GM19043 (cell line): ENCODE data around the gene CFAP100.
A peak's percentile ranks its signal among the peaks of the same experiment; 100 is the strongest.

Experiments used
- ATAC-seq: cut with Tn5 transposase; IDR thresholded peaks from one replicate; pipeline ENCODE4 v1.9.1; 2021; ENCODE audit warnings: low read depth; ENCODE audit not compliant: unreplicated experiment

CFAP100 gene

DNA sequence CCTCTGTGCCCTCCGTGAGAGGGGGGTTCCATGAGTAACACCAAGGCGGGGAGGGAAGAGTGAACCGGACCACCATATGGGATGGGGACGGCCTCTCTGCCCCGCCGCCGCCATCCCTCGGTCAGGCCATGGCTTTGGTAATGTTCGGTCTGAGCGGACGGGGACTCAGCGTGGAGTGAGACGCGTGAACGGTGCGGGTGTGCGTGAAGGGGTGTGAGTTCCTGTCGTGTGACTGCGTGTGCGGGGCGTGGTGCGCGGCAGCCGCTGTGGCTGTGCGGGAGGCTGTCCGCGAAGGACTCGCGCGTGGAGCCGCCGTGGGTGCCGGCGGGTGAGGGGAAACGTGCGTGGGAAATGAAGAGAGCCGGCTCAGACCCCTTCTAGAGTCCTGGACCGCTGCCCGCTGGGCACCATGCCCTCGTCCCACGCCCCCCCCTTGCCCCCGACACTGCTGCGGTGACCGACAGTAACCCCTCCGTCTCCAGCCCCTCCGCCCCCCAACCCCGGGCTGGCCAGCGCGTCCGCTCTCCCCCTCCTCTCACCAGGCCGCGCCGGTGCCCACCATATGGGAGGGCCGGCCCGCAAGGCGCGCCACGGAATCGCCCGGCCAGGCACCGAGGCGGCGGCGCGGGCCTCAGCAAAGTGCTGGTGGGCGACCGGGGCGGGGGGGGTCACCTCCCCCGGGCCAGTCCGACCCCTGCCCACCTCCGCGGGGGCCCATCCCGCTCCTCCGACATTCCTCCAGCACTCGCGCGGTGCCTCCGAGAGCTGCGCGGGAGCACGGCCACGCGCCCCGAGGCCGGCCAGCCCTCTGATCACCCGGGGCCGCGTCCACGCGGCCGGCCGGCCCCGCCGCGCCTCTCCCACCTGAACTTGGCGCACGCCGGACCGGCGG lies 38.1 kb upstream of the CFAP100 start:
- ATAC-seq = no peak

DNA sequence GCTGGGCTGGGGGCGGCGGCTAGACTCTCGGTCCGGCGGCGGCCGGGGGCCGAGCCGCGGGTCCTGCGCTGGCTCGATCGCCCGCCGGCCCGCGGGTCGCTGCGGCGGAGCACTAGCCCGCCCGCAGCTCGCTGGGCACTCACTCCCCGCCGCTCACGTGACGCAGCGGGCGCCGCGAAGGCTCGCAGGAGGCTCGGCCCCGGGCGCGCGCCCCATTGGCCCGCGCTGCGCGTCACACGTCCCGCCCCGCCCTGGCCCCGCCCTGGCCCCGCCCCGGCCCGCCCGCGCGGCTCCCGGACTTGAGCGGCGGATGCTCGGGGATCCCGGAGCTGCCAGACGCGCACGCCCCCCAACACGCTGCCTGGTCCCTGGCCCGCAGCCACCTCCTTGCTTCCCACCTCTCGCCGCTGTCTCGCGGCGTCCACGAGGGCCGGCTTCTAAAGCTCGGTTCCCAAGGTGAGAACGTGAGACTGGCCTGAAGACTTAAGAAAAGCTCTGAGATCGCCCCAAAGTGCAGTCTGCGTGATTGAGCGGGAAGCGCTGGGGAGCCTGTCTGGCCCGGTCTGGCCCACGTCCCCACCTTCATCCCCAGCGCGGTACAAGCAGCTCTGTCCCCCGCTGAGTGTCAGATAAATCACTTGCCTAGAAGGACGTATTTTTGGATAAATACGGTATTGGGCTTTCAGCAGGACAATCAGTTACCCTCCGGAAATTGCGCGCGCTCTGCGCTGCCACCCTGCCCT lies 37.2 kb upstream of the CFAP100 start, which contains the start of gene KLF15:
Gene KLF15 (minus strand): TSS at position 114 of the 743 bp plus-strand sequence. CDS start 4,486 bp downstream, outside the sequence.
- ATAC-seq = peak; percentile 72

GRCh38 chr3:126358038-126358815 lies 36.5 kb upstream of the CFAP100 start:
- no peak for ATAC-seq

- ATAC-seq = no peak
Observed at GRCh38 chr3:126358816-126359181, 35.9 kb upstream of the CFAP100 start.

DNA sequence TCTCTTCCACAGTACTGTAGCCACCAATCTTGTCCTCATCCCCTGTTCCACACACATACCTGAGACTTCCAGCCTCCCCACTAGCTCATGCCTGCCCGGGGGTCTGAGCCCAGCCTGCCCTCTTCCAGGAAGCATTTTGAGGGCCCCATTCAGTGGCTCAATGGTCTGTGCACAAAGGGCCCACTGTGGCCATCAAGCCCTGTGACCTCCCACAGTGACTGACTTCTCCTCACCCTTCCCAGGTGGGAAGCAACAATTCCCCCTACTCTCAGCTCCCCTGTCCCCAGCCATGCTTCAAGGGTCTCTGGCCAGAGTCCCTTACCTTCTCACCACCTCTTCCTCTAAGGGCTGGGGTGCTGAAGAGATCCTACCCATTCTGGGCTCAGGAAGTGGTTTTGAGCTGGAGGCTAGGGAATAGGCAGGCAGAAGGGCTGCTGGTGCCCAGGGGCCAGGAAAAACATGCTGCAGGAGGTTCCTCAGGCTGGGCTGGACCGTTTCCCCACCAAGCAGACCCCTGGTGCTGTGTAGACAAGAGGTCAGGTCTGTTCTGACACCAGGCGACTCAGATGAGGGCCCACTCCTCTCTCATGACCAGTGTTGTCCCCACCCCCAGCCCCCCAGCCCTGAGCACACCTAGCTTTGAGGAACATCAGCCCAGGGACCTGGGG lies 34.5 kb upstream of the CFAP100 start:
- no peak for ATAC-seq

DNA sequence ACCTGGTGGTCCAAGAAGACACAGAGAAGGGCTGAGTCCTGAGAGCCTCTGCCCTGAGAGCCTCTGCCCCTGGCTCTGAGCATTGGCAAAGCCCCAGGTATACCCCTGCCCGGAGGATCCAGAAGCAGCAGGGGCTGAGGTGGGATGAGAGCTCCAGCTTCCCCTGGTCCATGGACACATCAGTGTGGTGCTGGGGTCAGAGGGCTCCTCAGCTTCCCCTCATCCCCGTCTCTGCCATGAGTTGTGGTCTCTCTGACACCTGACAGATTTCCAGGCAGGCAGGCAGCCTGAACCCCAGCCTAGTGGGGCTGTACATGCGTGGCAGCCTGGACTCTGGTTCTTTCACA lies 34.0 kb upstream of the CFAP100 start:
- ATAC-seq = no peak

DNA sequence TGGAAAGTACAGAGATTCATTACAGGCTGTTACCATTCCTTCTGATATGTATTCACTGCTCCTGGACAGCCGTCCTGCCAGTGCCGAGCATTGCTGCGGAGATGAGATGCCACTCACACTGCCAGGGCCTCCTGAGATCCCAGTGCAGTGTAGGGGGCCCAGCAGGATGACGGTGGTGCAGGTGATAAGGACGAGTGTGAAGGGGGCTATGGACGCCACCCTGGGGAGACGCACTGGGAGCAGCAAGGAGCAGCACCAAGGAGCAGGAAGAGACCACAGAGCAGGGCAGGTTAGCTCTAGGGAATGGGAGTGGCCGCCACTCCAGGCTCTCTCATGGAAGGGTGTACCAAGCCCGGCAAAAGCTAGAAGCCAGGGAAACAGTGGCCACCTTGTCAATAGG lies 33.5 kb upstream of the CFAP100 start:
- ATAC-seq = no peak

- ATAC-seq = no peak
Observed at GRCh38 chr3:126364130-126364695, 30.5 kb upstream of the CFAP100 start.

- no peak for ATAC-seq
Observed at GRCh38 chr3:126364731-126365301, 29.9 kb upstream of the CFAP100 start.

- no peak for ATAC-seq
Observed at GRCh38 chr3:126365351-126366277, 29.1 kb upstream of the CFAP100 start.

GRCh38 chr3:126367316-126367805 lies 27.3 kb upstream of the CFAP100 start:
- no peak for ATAC-seq

DNA sequence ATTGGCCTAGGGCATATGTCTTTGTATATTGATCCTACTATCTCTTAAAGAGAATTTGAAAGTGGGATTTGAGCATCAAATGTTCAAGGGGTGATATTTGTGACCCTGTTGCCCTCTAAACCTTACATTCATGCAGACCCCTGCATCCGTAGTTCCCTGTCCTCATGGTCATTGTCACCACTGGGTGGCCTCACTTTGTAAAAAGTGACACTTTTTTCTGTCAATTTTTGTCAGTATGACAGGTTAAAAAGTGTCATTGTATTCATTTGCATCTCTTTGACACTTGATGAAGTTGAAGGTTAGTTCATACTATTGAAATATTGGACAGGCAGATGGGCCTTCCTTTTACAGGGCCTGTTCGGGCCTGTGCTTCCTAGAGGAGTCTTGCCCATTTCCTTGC lies 25.2 kb upstream of the CFAP100 start:
- no peak for ATAC-seq

DNA sequence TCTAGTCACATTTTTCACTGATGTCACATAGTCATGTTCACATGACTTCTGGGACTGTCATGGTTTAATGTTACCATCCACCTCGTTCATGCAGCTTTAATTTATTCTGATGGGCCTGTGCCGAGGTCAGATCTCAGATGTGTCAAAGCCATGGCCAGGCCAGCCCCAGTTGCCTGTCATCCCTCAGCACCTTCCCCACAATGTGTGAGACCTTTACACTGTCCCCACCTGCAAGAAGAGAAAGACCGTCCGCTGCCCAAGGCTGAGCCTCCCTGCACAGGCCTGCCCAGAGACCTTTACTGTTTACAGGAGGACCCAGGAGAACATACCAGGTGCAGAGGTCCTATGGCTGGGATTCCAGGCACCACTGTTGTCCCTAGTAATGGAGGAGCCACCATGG lies 24.7 kb upstream of the CFAP100 start:
- no peak for ATAC-seq

GRCh38 chr3:126370606-126371005 lies 24.1 kb upstream of the CFAP100 start:
- no peak for ATAC-seq

DNA sequence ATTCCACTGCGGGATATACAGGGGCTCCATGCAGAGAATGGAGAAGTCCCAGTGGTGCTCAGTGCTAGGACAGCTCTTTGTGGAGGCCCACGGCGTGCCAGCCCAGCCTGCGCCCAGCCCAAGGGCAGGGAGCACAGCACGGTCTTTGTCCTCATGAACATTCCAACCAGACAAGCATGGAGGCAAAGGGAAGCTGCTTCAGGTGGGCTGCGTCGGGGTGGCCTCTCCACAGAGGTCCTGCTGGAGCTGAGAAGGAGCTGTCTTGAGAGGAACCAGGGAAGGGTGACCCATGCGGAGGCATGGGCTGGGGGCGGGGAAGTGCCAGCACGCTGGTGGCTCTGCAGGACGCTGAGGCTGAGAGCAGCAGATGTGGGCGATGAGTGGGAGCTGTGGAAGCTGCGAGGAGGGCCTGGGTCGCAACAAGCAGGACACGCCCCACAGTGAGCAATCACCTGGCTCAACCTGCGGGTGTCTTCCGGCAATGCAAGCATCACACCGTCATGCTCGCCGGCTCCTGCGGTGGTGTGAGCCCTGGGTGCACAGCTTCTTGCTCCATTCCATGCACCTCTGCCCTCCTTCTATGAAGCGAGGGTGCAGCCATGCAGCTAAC lies 23.5 kb upstream of the CFAP100 start:
- ATAC-seq = no peak

DNA sequence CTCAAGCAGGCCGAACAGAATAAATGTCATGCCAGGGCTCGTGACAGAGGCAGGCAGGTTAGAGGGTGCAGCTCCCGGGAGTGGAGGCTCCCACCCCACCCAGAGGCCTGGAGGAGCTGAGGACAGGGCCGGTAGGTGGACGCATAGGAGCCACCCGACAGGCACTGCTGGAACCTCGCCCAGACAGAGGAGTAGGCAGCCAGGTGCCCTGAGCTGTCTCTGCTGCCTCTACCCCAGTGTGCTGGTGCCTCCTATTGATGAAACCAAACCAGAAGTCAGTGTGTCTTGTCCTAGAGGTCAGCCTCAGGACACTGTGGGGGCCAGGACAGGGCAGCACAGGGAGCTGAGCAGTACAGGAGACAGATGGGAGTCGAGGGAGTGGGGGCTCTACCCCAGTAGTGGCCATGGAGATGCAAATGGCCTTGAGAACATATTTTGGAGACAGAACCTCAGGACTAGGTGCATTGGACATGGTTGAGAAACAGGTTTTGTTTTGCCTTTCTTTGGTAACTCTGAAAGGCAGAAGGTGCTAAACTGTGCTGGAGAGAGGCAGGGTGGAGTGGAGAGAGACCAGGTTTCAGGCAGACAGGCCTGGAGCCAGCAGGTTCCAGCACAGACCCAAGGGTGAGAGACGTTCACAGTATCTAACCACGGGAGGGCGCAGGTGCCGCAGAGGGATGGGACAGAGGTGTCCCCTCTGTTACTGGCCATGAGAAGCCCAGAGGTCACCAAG lies 22.1 kb upstream of the CFAP100 start:
- ATAC-seq = no peak

DNA sequence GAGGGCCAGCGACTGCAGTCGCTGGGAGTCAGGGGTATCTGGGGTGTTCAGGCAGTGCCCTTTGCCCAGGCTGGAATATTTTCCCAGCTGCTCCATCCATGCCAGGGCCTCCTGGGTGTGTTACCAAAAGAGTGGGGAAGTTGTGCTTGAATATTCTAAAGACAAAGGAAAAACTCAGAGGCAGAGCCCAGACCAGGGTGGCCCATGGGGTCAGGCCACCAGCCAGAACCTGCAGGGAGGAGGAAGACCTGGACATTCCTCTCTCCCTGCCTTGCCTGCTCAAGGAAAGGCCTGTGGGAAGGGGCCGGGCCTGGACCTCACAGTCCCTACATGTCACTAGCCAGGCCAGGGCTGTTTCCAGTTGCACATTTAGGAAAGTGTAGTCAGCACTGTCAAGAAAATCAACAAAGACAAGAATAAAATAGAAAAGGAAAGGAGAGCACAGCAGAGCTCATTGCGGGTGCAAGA lies 21.5 kb upstream of the CFAP100 start:
- ATAC-seq = no peak
